ENCODE measurements around the gene KLB.

KLB gene

DNA sequence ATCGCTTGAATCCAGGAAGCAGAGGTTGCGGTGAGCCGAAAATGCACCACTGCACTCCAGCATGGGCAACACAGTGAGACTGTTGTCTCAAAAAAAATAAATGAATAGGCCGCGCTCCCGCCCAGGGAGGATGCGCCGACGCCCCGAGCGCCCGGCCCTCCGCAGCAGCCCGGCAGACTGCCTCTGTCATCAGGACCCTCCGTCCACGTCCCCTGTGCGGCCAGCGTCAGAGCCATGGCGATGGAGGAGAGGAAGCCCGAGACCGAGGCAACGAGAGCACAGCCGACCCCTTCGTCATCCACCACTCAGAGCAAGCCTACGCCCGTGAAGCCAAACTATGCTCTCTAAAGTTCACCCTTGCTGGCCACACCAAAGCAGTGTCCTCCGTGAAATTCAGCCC is 73.5 kb downstream of the KLB start:
- Histone ChIP-seq H3K36me3 (ENCODE audit: control insufficient read depth in 2 of 2, insufficient read depth in 2 of 2, low read length in 2 of 2) (peaks cover 2 to 8% of the 10 kb centered on the region in 2 donors), H3K4me1 (ENCODE audit: control insufficient read depth in 2 of 2, insufficient read depth in 2 of 2, low read length in 2 of 2) (no peaks in the 10 kb centered on the region), H3K9me3 (ENCODE audit: control insufficient read depth in 2 of 2, low read length in 2 of 2) (no peaks in the 10 kb centered on the region), H3K9ac (ENCODE audit: low read depth in 1 of 2, low read length in 2 of 2) (no peak overlapping the region), H3K27ac (ENCODE audit: low read depth in 2 of 2, low read length in 2 of 2) (no peak overlapping the region), H3K27me3 (ENCODE audit: control insufficient read depth in 2 of 2, insufficient read depth in 2 of 2, low read length in 2 of 2) (no peaks in the 10 kb centered on the region), H3K4me3 (ENCODE audit: low read length in 2 of 2) (no peak overlapping the region)

DNA sequence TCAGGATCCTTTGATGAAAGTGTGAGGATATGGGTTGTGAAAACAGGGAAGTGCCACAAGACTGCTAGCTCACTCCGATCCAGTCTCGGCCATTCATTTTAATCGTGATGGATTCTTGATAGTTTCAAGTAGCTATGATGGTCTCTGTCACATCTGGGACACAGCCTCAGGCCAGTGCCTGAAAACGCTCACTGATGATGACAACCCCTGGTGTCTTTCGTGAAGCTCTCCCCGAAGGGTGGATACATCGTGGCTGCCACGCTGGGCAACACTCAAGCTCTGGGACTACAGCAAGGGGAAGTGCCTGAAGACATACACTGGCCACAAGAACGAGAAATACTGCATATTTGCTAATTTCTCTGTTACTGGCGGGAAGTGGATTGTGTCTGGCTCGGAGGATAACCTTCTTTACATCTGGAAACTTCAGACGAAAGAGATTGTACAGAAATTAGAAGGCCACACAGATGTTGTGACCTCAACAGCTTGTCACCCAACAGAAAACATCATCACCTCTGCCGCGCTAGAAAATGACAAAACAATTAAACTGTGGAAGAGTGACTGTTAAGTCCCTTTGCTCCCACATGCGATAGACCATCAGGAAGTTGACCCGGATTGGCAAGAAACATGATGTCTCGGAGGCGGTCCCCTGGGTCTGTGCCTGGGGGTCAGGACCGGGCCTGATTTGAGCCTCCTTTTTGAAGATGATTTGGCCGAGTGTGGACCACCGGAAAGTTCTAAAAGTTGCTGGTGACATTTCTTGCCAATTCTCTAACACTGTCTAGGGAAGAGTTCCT is 74.4 kb downstream of the KLB start:
- Histone ChIP-seq H3K27ac (ENCODE audit: low read depth in 2 of 2, low read length in 2 of 2) (no peak overlapping the region), H3K4me3 (ENCODE audit: low read length in 2 of 2) (no peak overlapping the region), H3K36me3 (ENCODE audit: control insufficient read depth in 2 of 2, insufficient read depth in 2 of 2, low read length in 2 of 2) (peaks cover 2 to 6% of the 10 kb centered on the region in 2 donors), H3K4me1 (ENCODE audit: control insufficient read depth in 2 of 2, insufficient read depth in 2 of 2, low read length in 2 of 2) (no peaks in the 10 kb centered on the region), H3K27me3 (ENCODE audit: control insufficient read depth in 2 of 2, insufficient read depth in 2 of 2, low read length in 2 of 2) (no peaks in the 10 kb centered on the region), H3K9ac (ENCODE audit: low read depth in 1 of 2, low read length in 2 of 2) (no peak overlapping the region), H3K9me3 (ENCODE audit: control insufficient read depth in 2 of 2, low read length in 2 of 2) (no peaks in the 10 kb centered on the region)

DNA sequence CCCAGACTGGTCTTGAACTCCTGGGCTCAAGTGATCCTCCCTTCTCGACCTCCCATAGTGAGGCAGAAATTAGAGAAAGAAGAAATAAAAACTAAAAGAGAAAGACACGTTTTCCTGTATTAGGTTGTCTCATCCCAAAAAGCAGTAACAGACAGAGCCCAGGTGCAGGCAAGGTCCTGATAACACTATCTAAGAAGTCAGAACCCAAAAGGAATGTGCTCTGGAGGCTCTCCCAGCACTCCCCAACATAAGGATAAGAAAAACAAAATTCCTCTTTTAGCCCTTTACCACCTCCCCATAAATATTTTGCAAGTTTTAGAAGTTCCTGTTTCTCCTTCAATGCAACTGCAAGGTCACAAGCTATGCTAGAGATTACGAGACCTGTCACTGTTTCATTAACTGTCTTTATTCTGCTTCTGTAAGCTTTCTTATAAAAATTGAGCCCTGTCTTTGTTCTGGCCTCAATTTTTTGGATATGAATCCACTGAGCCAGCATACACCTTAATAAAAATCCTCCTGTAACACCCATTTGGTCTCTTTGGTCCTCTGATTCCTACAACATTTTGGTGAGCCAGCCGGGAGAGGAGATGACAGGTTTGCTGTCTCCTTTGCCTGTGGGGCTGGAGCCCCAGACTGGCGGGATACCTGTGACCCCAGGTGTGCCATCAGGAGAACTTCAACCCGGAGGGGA is 78.0 kb downstream of the KLB start:
- no peaks in the 10 kb centered on the region for H3K9me3 ChIP-seq (ENCODE audit: control insufficient read depth in 2 of 2, low read length in 2 of 2)
- no peak overlapping the region for H3K27ac ChIP-seq (ENCODE audit: low read depth in 2 of 2, low read length in 2 of 2)
- H3K27me3 ChIP-seq (ENCODE audit: control insufficient read depth in 2 of 2, insufficient read depth in 2 of 2, low read length in 2 of 2) = no peaks in the 10 kb centered on the region
- H3K4me3 ChIP-seq (ENCODE audit: low read length in 2 of 2) = no peak overlapping the region
- H3K4me1 ChIP-seq (ENCODE audit: control insufficient read depth in 2 of 2, insufficient read depth in 2 of 2, low read length in 2 of 2) = no peaks in the 10 kb centered on the region
- no peak overlapping the region for H3K9ac ChIP-seq (ENCODE audit: low read depth in 1 of 2, low read length in 2 of 2)
- no peaks in the 10 kb centered on the region for H3K36me3 ChIP-seq (ENCODE audit: control insufficient read depth in 2 of 2, insufficient read depth in 2 of 2, low read length in 2 of 2)

DNA sequence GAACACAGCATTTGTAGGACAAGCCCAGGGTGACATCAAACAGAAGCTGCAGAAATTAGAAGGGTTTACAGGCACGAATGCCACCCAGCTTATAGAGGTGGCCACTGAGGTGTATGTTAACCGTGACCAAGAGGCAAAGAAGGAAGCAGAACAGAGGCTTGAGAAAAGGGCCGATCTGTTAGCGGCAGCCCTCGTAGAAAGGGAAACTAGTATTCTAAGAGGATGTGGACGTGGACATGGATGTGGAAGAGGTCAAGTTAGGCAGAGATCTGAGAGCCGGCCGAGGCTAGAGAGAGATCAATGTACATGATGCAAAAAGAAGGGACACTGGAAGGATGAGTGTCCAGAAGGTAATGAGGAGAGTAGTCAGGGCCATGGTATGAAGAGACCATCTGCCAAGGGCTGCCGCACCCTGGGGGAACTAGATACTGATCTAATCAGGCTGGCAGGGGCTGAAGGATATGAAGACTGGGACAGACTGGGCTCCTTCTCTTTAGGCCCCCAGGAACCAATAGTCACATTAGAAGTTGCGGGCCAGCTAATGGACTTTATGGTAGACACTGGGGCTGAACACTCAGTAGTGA is 79.6 kb downstream of the KLB start:
- Histone ChIP-seq H3K4me1 (ENCODE audit: control insufficient read depth in 2 of 2, insufficient read depth in 2 of 2, low read length in 2 of 2) (no peaks in the 10 kb centered on the region), H3K4me3 (ENCODE audit: low read length in 2 of 2) (no peak overlapping the region), H3K9me3 (ENCODE audit: control insufficient read depth in 2 of 2, low read length in 2 of 2) (no peaks in the 10 kb centered on the region), H3K36me3 (ENCODE audit: control insufficient read depth in 2 of 2, insufficient read depth in 2 of 2, low read length in 2 of 2) (no peaks in the 10 kb centered on the region), H3K9ac (ENCODE audit: low read depth in 1 of 2, low read length in 2 of 2) (no peak overlapping the region), H3K27ac (ENCODE audit: low read depth in 2 of 2, low read length in 2 of 2) (no peak overlapping the region), H3K27me3 (ENCODE audit: control insufficient read depth in 2 of 2, insufficient read depth in 2 of 2, low read length in 2 of 2) (no peaks in the 10 kb centered on the region)

- Histone ChIP-seq H3K4me1 (ENCODE audit: control insufficient read depth in 2 of 2, insufficient read depth in 2 of 2, low read length in 2 of 2) (no peaks in the 10 kb centered on the region), H3K9me3 (ENCODE audit: control insufficient read depth in 2 of 2, low read length in 2 of 2) (no peaks in the 10 kb centered on the region), H3K36me3 (ENCODE audit: control insufficient read depth in 2 of 2, insufficient read depth in 2 of 2, low read length in 2 of 2) (no peaks in the 10 kb centered on the region), H3K9ac (ENCODE audit: low read depth in 1 of 2, low read length in 2 of 2) (no peak overlapping the region), H3K27me3 (ENCODE audit: control insufficient read depth in 2 of 2, insufficient read depth in 2 of 2, low read length in 2 of 2) (no peaks in the 10 kb centered on the region), H3K4me3 (ENCODE audit: low read length in 2 of 2) (no peak overlapping the region), H3K27ac (ENCODE audit: low read depth in 2 of 2, low read length in 2 of 2) (no peak overlapping the region)
These were observed 83.6 kb downstream of the KLB start for GRCh38 chr4:39490322-39490721.

DNA sequence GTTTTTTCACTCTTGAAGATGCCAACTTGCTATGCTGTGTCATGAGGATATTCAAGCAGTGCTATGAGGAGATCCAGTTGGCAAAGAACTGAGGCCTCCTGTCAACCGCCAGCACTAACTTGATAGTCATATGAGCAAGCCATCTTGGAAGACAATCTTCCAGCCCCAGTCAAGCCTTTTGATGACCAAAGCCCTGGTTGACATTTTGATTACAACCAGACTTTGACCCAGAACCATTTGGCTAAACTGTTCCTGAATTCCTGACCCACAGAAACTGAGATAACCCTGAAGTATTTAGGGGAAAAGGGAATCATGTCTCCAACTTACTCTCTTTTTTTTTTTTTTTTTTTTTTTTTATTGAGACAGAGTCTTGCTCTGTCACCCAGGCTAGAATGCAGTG is 87.6 kb downstream of the KLB start:
- no peaks in the 10 kb centered on the region for H3K9me3 ChIP-seq (ENCODE audit: control insufficient read depth in 2 of 2, low read length in 2 of 2)
- no peaks in the 10 kb centered on the region for H3K4me1 ChIP-seq (ENCODE audit: control insufficient read depth in 2 of 2, insufficient read depth in 2 of 2, low read length in 2 of 2)
- no peak overlapping the region for H3K9ac ChIP-seq (ENCODE audit: low read depth in 1 of 2, low read length in 2 of 2)
- H3K4me3 ChIP-seq (ENCODE audit: low read length in 2 of 2) = no peak overlapping the region
- H3K27ac ChIP-seq (ENCODE audit: low read depth in 2 of 2, low read length in 2 of 2) = no peak overlapping the region
- H3K27me3 ChIP-seq (ENCODE audit: control insufficient read depth in 2 of 2, insufficient read depth in 2 of 2, low read length in 2 of 2) = no peaks in the 10 kb centered on the region
- H3K36me3 ChIP-seq (ENCODE audit: control insufficient read depth in 2 of 2, insufficient read depth in 2 of 2, low read length in 2 of 2) = peaks cover 5 to 13% of the 10 kb centered on the region in 2 donors

- Histone ChIP-seq H3K36me3 (ENCODE audit: control insufficient read depth in 2 of 2, insufficient read depth in 2 of 2, low read length in 2 of 2) (peaks cover 9 to 13% of the 10 kb centered on the region in 2 donors), H3K4me3 (ENCODE audit: low read length in 2 of 2) (no peak overlapping the region), H3K9ac (ENCODE audit: low read depth in 1 of 2, low read length in 2 of 2) (no peak overlapping the region), H3K27me3 (ENCODE audit: control insufficient read depth in 2 of 2, insufficient read depth in 2 of 2, low read length in 2 of 2) (no peaks in the 10 kb centered on the region), H3K27ac (ENCODE audit: low read depth in 2 of 2, low read length in 2 of 2) (no peak overlapping the region), H3K4me1 (ENCODE audit: control insufficient read depth in 2 of 2, insufficient read depth in 2 of 2, low read length in 2 of 2) (no peaks in the 10 kb centered on the region), H3K9me3 (ENCODE audit: control insufficient read depth in 2 of 2, low read length in 2 of 2) (no peaks in the 10 kb centered on the region)
These were observed 88.9 kb downstream of the KLB start for GRCh38 chr4:39495446-39496213.

DNA sequence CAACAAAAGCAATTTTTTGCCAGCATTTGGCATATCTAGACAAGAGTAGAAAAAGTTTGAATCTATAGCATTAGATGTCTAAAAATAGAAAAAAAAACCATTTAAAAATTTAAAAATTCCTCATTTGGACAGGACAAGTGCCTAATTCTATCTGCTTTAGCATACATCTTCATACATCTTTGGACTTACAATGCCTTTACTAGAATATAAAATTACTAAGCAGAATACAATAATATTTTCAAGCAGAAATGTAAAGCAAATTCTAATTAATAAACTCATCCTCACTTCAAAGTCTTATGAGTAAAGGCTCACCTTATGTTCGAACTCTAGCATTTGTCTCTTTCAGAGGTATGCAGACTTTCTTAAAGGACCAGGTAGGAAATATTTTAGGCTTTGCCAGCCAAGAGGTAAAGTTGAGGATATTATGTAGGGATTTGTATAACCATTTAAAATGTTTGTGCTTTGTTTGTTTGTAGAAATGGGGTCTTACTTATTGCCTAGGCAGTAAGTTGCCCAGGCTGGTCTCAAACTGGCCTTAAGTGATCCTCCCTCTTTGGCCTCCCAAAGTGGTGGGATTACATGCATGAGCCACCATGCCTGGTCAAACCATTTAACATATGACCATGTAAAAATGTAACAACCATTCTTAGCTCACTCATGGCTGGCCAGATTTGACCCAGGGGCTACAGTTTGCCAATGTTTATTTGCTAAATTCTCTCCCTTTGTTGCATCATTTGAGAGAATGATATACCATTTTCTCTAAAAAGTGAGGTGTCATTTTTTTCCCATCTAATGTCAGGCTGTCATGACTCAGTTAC is 91.4 kb downstream of the KLB start:
- no peaks in the 10 kb centered on the region for H3K9me3 ChIP-seq (ENCODE audit: control insufficient read depth in 2 of 2, low read length in 2 of 2)
- H3K4me3 ChIP-seq (ENCODE audit: low read length in 2 of 2) = no peak overlapping the region
- H3K36me3 ChIP-seq (ENCODE audit: control insufficient read depth in 2 of 2, insufficient read depth in 2 of 2, low read length in 2 of 2) = peaks cover 25 to 26% of the 10 kb centered on the region in 2 donors
- H3K27me3 ChIP-seq (ENCODE audit: control insufficient read depth in 2 of 2, insufficient read depth in 2 of 2, low read length in 2 of 2) = no peaks in the 10 kb centered on the region
- H3K9ac ChIP-seq (ENCODE audit: low read depth in 1 of 2, low read length in 2 of 2) = no peak overlapping the region
- no peak overlapping the region for H3K27ac ChIP-seq (ENCODE audit: low read depth in 2 of 2, low read length in 2 of 2)
- no peaks in the 10 kb centered on the region for H3K4me1 ChIP-seq (ENCODE audit: control insufficient read depth in 2 of 2, insufficient read depth in 2 of 2, low read length in 2 of 2)

- no peak overlapping the region for H3K27ac ChIP-seq (ENCODE audit: low read depth in 2 of 2, low read length in 2 of 2)
- no peaks in the 10 kb centered on the region for H3K9me3 ChIP-seq (ENCODE audit: control insufficient read depth in 2 of 2, low read length in 2 of 2)
- no peak overlapping the region for H3K9ac ChIP-seq (ENCODE audit: low read depth in 1 of 2, low read length in 2 of 2)
- H3K4me3 ChIP-seq (ENCODE audit: low read length in 2 of 2) = no peak overlapping the region
- H3K27me3 ChIP-seq (ENCODE audit: control insufficient read depth in 2 of 2, insufficient read depth in 2 of 2, low read length in 2 of 2) = no peaks in the 10 kb centered on the region
- no peaks in the 10 kb centered on the region for H3K4me1 ChIP-seq (ENCODE audit: control insufficient read depth in 2 of 2, insufficient read depth in 2 of 2, low read length in 2 of 2)
- H3K36me3 ChIP-seq (ENCODE audit: control insufficient read depth in 2 of 2, insufficient read depth in 2 of 2, low read length in 2 of 2) = peaks cover 31 to 32% of the 10 kb centered on the region in 2 donors
These were observed 91.9 kb downstream of the KLB start for GRCh38 chr4:39498727-39499020.
